ENCODE measurements around the gene VPS37C. TPM values are rescaled to one million over a fixed set of nuclear protein-coding genes. Genes with fewer than 3 reads are reported as not detected.

VPS37C gene
- total RNA-seq, 1 experiment from 2014 or later, result 29.0 TPM

DNA sequence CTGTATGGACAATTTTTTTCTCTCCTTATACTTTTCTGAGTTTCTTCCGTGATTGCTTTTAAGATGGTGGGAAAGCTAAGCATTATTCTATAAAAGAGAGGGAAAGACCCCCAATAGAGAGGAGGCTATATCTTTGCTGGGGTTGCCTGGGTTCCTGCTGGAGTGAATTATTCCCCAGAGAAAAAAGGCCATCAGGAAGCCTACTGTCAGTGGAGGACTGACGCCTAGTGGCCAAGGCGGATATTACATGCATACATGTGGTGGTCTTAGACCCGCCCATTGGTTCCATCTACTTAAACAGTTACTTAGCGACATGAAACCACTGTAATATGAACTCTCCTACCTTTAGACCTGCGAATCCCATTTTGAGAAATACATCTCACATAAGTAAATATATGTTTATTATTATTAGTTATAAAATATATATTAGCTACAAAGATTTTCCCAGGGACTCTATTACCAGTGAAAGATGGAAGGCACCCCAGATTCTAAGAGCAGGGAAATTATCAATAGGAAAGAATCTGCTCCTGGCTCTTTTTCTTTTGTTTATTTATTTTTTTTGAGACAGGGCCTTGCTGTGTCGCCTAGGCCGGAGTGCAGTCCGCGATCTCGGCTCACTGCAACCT, 26.4 kb upstream of the VPS37C start:
- H3K9me3 ChIP-seq (ENCODE audit: insufficient read depth, low read depth), result peaks cover 12% of the 10 kb centered on the region
- no peaks in the 10 kb centered on the region for H3K36me3 ChIP-seq (ENCODE audit: low read depth)
- no peak for TF ChIP-seq EZH2 (IDR thresholded peaks at IDR 0.05; ENCODE audit: low read depth)
- TF ChIP-seq, protein P1, sequence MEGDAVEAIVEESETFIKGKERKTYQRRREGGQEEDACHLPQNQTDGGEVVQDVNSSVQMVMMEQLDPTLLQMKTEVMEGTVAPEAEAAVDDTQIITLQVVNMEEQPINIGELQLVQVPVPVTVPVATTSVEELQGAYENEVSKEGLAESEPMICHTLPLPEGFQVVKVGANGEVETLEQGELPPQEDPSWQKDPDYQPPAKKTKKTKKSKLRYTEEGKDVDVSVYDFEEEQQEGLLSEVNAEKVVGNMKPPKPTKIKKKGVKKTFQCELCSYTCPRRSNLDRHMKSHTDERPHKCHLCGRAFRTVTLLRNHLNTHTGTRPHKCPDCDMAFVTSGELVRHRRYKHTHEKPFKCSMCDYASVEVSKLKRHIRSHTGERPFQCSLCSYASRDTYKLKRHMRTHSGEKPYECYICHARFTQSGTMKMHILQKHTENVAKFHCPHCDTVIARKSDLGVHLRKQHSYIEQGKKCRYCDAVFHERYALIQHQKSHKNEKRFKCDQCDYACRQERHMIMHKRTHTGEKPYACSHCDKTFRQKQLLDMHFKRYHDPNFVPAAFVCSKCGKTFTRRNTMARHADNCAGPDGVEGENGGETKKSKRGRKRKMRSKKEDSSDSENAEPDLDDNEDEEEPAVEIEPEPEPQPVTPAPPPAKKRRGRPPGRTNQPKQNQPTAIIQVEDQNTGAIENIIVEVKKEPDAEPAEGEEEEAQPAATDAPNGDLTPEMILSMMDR (conservative IDR thresholded peaks at IDR 0.05), result peak; percentile 99
- H3K4me3 ChIP-seq, result no peak overlapping the region
- H3K4me1 ChIP-seq (replicated peaks; ENCODE audit: insufficient read depth), result no peaks in the 10 kb centered on the region
- H3F3A ChIP-seq (ENCODE audit: insufficient read depth, low read depth), result no peaks in the 10 kb centered on the region
- no peak overlapping the region for H3K27ac ChIP-seq
- no peaks in the 10 kb centered on the region for H3K79me2 ChIP-seq (ENCODE audit: low read depth)
- DNase-seq, result peak; percentile 56 to 70
- POLR2A ChIA-PET (ENCODE audit: unreplicated experiment), result interaction anchor here (0.6 kb wide), 1 partner anchor 12 kb away, joined by 6 read pairs; no protein-coding TSS in a partner anchor
- H3K4me2 ChIP-seq, result no peak overlapping the region
- no peak overlapping the region for H2AFZ ChIP-seq
- no peaks in the 10 kb centered on the region for H4K20me1 ChIP-seq (ENCODE audit: insufficient read depth)
- no peaks in the 10 kb centered on the region for H3K9me2 ChIP-seq (ENCODE audit: insufficient read depth)
- no TSS peak for BruUV-seq (replicated peaks)
- intact Hi-C loops (cut with micrococcal nuclease; ENCODE audit: unreplicated experiment), result loop anchor here (1.0 to 2.0 kb wide), 7 partner anchors 57 to 413 kb away; partner anchors contain the start of genes PRPF19 and TMEM109
- H3K27me3 ChIP-seq (ENCODE audit: insufficient read depth, low read depth), result peaks cover 26% of the 10 kb centered on the region
- CTCF ChIA-PET, result interaction anchor here (1.4 to 2.0 kb wide), 2 partner anchors 356 to 410 kb away, joined by 3 to 5 read pairs; no protein-coding TSS in a partner anchor

DNA sequence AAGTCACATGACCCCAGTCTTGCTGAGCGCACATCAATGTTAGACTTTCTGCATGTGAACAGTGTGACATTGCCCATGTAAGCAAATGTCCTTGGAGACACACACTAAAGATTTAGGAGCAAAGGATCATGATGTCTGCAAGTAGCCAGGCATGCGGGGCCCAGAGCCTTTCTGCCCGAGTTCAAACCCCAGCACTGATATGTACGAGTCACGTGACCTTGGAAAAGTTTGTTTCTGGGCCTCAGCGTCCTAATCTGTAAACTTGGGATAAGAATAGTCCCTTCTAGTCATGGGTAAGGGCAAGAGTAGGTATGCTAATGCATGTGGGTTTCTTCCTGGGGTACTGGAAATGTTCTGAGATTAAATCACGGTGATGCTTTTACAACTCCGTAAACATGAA, 25.3 kb upstream of the VPS37C start:
- intact Hi-C loops (cut with micrococcal nuclease; ENCODE audit: unreplicated experiment), result loop anchor here (2.0 kb wide), 4 partner anchors 198 to 412 kb away; partner anchors contain the start of genes PRPF19 and TMEM109

DNA sequence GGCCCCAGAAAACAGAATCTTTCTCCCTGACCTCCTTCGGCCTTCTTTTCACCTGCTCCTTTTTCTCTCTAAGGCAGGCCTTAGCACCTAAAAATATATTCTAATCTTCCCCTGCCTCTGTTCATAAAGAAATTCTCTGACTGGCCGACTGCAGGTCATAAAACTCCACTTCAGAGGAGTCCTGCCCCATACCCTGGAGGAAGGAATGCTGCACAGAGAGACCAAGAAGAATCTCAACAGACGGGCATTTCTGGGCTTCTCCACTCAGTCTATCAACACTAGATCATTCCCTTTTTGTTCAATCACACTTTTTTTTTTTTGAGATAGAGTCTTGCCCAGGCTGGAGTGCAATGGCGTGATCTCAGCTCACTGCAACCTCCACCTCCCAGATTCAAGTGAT, 22.4 kb upstream of the VPS37C start:
- Histone ChIP-seq H3K27me3 (ENCODE audit: insufficient read depth, low read depth) (peaks cover 24% of the 10 kb centered on the region), H3K36me3 (ENCODE audit: low read depth) (no peaks in the 10 kb centered on the region), H3K27ac (no peak overlapping the region), H3K4me2 (no peak overlapping the region), H2AFZ (no peak overlapping the region), H3K9me3 (ENCODE audit: insufficient read depth, low read depth) (no peaks in the 10 kb centered on the region), H3K4me1 (replicated peaks; ENCODE audit: insufficient read depth) (no peaks in the 10 kb centered on the region), H3F3A (ENCODE audit: insufficient read depth, low read depth) (no peaks in the 10 kb centered on the region), H3K4me3 (no peak overlapping the region), H4K20me1 (ENCODE audit: insufficient read depth) (no peaks in the 10 kb centered on the region), H3K79me2 (ENCODE audit: low read depth) (no peaks in the 10 kb centered on the region), H3K9me2 (ENCODE audit: insufficient read depth) (no peaks in the 10 kb centered on the region)
- POLR2A ChIA-PET (ENCODE audit: unreplicated experiment), result no interaction called here
- intact Hi-C loops (cut with micrococcal nuclease; ENCODE audit: unreplicated experiment), result no loop called here
- TF ChIP-seq EZH2 (IDR thresholded peaks at IDR 0.05; ENCODE audit: low read depth), result no peak
- TF ChIP-seq, protein P1 (conservative IDR thresholded peaks at IDR 0.05), result no peak
- BruUV-seq (replicated peaks), result no TSS peak
- DNase-seq, result no peak
- CTCF ChIA-PET, result no interaction called here

More for the DNA sequence above, 25.3 kb upstream of the VPS37C start:
- Histone ChIP-seq H3K79me2 (ENCODE audit: low read depth) (no peaks in the 10 kb centered on the region), H3K4me2 (no peak overlapping the region), H3K9me2 (ENCODE audit: insufficient read depth) (no peaks in the 10 kb centered on the region), H4K20me1 (ENCODE audit: insufficient read depth) (no peaks in the 10 kb centered on the region), H3F3A (ENCODE audit: insufficient read depth, low read depth) (no peaks in the 10 kb centered on the region), H3K4me1 (replicated peaks; ENCODE audit: insufficient read depth) (no peaks in the 10 kb centered on the region), H2AFZ (no peak overlapping the region), H3K36me3 (ENCODE audit: low read depth) (no peaks in the 10 kb centered on the region), H3K27ac (no peak overlapping the region), H3K4me3 (no peak overlapping the region), H3K27me3 (ENCODE audit: insufficient read depth, low read depth) (peaks cover 18% of the 10 kb centered on the region), H3K9me3 (ENCODE audit: insufficient read depth, low read depth) (peaks cover 11% of the 10 kb centered on the region)
- ChIA-PET CTCF (interaction anchor here (2.0 kb wide), 1 partner anchor 355 kb away, joined by 5 read pairs; no protein-coding TSS in a partner anchor), POLR2A (ENCODE audit: unreplicated experiment) (no interaction called here)
- DNase-seq, result no peak
- TF ChIP-seq, protein P1 (conservative IDR thresholded peaks at IDR 0.05), result no peak
- TF ChIP-seq EZH2 (IDR thresholded peaks at IDR 0.05; ENCODE audit: low read depth), result no peak
- no TSS peak for BruUV-seq (replicated peaks)

Measured in PC-9 (cell line).